Activated CD4-positive, alpha-beta T cell treated with anti-CD3 and anti-CD28 coated beads, Interleukin-2, amount 10 ng/mL, durations not matched to agents 24 days and 14 days (primary cell): ENCODE data around the gene RIF1. TPM values are rescaled to one million over a fixed set of nuclear protein-coding genes. Genes with fewer than 3 reads are reported as not detected.

ENCODE experiments used
- DNase-seq: peaks from one replicate; pipeline ENCODE4 v3.0.0; 2022
- H3K27ac Mint-ChIP-seq: one replicate; pipeline ENCODE4 v1.8.0; 2022; ENCODE audit warnings: mild to moderate bottlenecking, mixed read lengths
- H3K27me3 Mint-ChIP-seq: one replicate; pipeline ENCODE4 v1.8.0; 2022; ENCODE audit warnings: mixed read lengths
- H3K36me3 Mint-ChIP-seq: one replicate; pipeline ENCODE4 v1.8.0; 2022; ENCODE audit warnings: low read depth, mild to moderate bottlenecking, mixed read lengths
- H3K4me1 Mint-ChIP-seq: one replicate; pipeline ENCODE4 v1.8.0; 2021; ENCODE audit warnings: mixed read lengths
- H3K4me3 Mint-ChIP-seq: one replicate; pipeline ENCODE4 v1.8.0; 2022; ENCODE audit warnings: mild to moderate bottlenecking, moderate library complexity, mixed read lengths
- H3K9me3 Mint-ChIP-seq: one replicate; pipeline ENCODE4 v1.8.0; 2021; ENCODE audit warnings: mixed read lengths
- intact Hi-C: fragments of 100-400 bp; cut with micrococcal nuclease; formaldehyde crosslinking; loops from one replicate; pipeline ENCODE4 v1.15.1; 2023
- total RNA-seq: library from RNA; stranded (reverse); gene quantifications from 2 replicates; pipeline ENCODE4 v1.2.3, GENCODE V29; 2022

RIF1 gene, protein sequence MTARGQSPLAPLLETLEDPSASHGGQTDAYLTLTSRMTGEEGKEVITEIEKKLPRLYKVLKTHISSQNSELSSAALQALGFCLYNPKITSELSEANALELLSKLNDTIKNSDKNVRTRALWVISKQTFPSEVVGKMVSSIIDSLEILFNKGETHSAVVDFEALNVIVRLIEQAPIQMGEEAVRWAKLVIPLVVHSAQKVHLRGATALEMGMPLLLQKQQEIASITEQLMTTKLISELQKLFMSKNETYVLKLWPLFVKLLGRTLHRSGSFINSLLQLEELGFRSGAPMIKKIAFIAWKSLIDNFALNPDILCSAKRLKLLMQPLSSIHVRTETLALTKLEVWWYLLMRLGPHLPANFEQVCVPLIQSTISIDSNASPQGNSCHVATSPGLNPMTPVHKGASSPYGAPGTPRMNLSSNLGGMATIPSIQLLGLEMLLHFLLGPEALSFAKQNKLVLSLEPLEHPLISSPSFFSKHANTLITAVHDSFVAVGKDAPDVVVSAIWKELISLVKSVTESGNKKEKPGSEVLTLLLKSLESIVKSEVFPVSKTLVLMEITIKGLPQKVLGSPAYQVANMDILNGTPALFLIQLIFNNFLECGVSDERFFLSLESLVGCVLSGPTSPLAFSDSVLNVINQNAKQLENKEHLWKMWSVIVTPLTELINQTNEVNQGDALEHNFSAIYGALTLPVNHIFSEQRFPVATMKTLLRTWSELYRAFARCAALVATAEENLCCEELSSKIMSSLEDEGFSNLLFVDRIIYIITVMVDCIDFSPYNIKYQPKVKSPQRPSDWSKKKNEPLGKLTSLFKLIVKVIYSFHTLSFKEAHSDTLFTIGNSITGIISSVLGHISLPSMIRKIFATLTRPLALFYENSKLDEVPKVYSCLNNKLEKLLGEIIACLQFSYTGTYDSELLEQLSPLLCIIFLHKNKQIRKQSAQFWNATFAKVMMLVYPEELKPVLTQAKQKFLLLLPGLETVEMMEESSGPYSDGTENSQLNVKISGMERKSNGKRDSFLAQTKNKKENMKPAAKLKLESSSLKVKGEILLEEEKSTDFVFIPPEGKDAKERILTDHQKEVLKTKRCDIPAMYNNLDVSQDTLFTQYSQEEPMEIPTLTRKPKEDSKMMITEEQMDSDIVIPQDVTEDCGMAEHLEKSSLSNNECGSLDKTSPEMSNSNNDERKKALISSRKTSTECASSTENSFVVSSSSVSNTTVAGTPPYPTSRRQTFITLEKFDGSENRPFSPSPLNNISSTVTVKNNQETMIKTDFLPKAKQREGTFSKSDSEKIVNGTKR (N-terminal part only)
- 84.8 and 86.3 TPM in 2 replicates for total RNA-seq

- H3K36me3 Mint-ChIP-seq, result peaks cover 34% of the 10 kb centered on the region
- peak within 1 kb of the TSS; percentile 99 for H3K4me3 Mint-ChIP-seq
- H3K4me1 Mint-ChIP-seq, result peaks cover 21% of the 10 kb centered on the region
- H3K27me3 Mint-ChIP-seq, result peaks cover 5% of the 10 kb centered on the region
- intact Hi-C loops, result loop anchor here (1.0 kb wide), 2 partner anchors 120 to 149 kb away; partner anchors contain the start of gene RBM43
- H3K27ac Mint-ChIP-seq, result peak within 1 kb of the TSS; percentile 95
- DNase-seq, result peak; percentile 92
- peaks cover 4% of the 10 kb centered on the region for H3K9me3 Mint-ChIP-seq
These were observed at the start of gene RIF1 for GRCh38 chr2:151409601-151410484. TSS of gene RIF1 (plus strand) at chr2:151409902. CDS start at chr2:151410424, 522 bp downstream.

- Mint-ChIP-seq H3K4me3 (no peak overlapping the region), H3K4me1 (no peaks in the 10 kb centered on the region), H3K36me3 (no peaks in the 10 kb centered on the region), H3K27me3 (peaks cover 16% of the 10 kb centered on the region), H3K9me3 (no peaks in the 10 kb centered on the region), H3K27ac (no peak overlapping the region)
- intact Hi-C loops, result no loop called here
- DNase-seq, result no peak
These were observed 47.9 kb upstream of the RIF1 start for GRCh38 chr2:151361674-151362370.

DNA sequence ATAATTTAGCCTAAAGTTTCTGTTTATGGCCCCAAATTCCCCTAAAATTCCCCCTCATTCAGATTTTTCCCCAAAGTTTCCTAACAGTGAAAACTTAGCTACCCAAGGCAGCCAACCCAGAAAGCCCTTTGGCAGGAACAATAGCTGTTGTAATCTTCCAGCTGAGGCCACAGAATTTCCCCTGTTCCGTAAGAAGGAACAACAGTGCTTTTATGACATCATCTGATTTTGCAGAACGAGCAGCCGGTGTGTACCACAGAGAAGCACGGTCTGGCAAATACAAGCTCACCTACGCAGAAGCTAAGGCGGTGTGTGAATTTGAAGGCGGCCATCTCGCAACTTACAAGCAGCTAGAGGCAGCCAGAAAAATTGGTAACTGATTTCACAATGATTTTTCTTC lies 46.0 kb upstream of the RIF1 start:
- H3K27me3 Mint-ChIP-seq, result peaks cover 9% of the 10 kb centered on the region
- no peak for DNase-seq
- intact Hi-C loops, result no loop called here
- no peaks in the 10 kb centered on the region for H3K36me3 Mint-ChIP-seq
- no peaks in the 10 kb centered on the region for H3K4me1 Mint-ChIP-seq
- no peak overlapping the region for H3K27ac Mint-ChIP-seq
- no peak overlapping the region for H3K4me3 Mint-ChIP-seq
- no peaks in the 10 kb centered on the region for H3K9me3 Mint-ChIP-seq

DNA sequence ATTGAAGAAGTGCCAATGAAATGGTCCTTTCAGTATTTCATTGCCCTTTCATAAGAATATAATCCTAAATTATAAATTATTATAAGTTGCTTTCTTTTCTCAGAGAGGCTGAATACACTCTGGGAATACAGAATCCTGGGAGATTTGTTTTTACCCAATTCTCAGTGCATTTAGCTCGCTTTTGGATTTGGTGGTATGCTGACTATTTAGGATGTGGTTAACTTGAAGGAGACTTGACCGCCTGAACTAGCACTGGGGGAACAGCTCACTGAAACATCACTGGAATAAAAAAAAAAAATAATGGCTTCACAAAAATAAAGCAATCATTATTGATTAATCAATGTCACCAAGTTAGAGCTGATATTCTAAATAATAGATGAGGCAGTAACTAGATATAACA lies 42.1 kb upstream of the RIF1 start:
- no peak overlapping the region for H3K4me3 Mint-ChIP-seq
- H3K27me3 Mint-ChIP-seq, result peaks cover 8% of the 10 kb centered on the region
- no peaks in the 10 kb centered on the region for H3K9me3 Mint-ChIP-seq
- intact Hi-C loops, result no loop called here
- DNase-seq, result no peak
- H3K27ac Mint-ChIP-seq, result no peak overlapping the region
- no peaks in the 10 kb centered on the region for H3K4me1 Mint-ChIP-seq
- no peaks in the 10 kb centered on the region for H3K36me3 Mint-ChIP-seq

GRCh38 chr2:151374436-151374835 lies 35.3 kb upstream of the RIF1 start:
- Mint-ChIP-seq H3K9me3 (no peaks in the 10 kb centered on the region), H3K27ac (no peak overlapping the region)
- intact Hi-C loops, result no loop called here

GRCh38 chr2:151379169-151379568 lies 30.5 kb upstream of the RIF1 start:
- Mint-ChIP-seq H3K27me3 (peaks cover 5% of the 10 kb centered on the region), H3K4me1 (peaks cover 3% of the 10 kb centered on the region), H3K9me3 (no peaks in the 10 kb centered on the region), H3K36me3 (no peaks in the 10 kb centered on the region), H3K4me3 (no peak overlapping the region), H3K27ac (no peak overlapping the region)
- no peak for DNase-seq
- intact Hi-C loops, result no loop called here

More at GRCh38 chr2:151374436-151374835, 35.3 kb upstream of the RIF1 start:
- H3K4me1 Mint-ChIP-seq, result peaks cover 4% of the 10 kb centered on the region
- H3K27me3 Mint-ChIP-seq, result peaks cover 2% of the 10 kb centered on the region
- no peak overlapping the region for H3K4me3 Mint-ChIP-seq
- peak; percentile 14 for DNase-seq
- no peaks in the 10 kb centered on the region for H3K36me3 Mint-ChIP-seq

GRCh38 chr2:151380580-151381235 lies 29.0 kb upstream of the RIF1 start:
- H3K36me3 Mint-ChIP-seq, result no peaks in the 10 kb centered on the region
- no peak overlapping the region for H3K27ac Mint-ChIP-seq
- no peak for DNase-seq
- no peaks in the 10 kb centered on the region for H3K4me1 Mint-ChIP-seq
- H3K27me3 Mint-ChIP-seq, result peaks cover 8% of the 10 kb centered on the region
- no peak overlapping the region for H3K4me3 Mint-ChIP-seq
- H3K9me3 Mint-ChIP-seq, result no peaks in the 10 kb centered on the region
- intact Hi-C loops, result no loop called here

- intact Hi-C loops, result no loop called here
- Mint-ChIP-seq H3K27me3 (peaks cover 8% of the 10 kb centered on the region), H3K4me3 (no peak overlapping the region)
These were observed 28.4 kb upstream of the RIF1 start for GRCh38 chr2:151381266-151381665.

GRCh38 chr2:151388011-151388410 lies 21.7 kb upstream of the RIF1 start:
- H3K4me3 Mint-ChIP-seq, result no peak overlapping the region
- peaks cover 5% of the 10 kb centered on the region for H3K9me3 Mint-ChIP-seq
- H3K27me3 Mint-ChIP-seq, result peaks cover 7% of the 10 kb centered on the region
- intact Hi-C loops, result no loop called here
- H3K4me1 Mint-ChIP-seq, result peaks cover 3% of the 10 kb centered on the region
- H3K36me3 Mint-ChIP-seq, result no peaks in the 10 kb centered on the region
- no peak for DNase-seq
- no peak overlapping the region for H3K27ac Mint-ChIP-seq

More at GRCh38 chr2:151381266-151381665, 28.4 kb upstream of the RIF1 start:
- H3K27ac Mint-ChIP-seq, result no peak overlapping the region
- no peak for DNase-seq
- H3K36me3 Mint-ChIP-seq, result no peaks in the 10 kb centered on the region
- H3K4me1 Mint-ChIP-seq, result no peaks in the 10 kb centered on the region
- H3K9me3 Mint-ChIP-seq, result no peaks in the 10 kb centered on the region

GRCh38 chr2:151391436-151391835 lies 18.3 kb upstream of the RIF1 start:
- no peaks in the 10 kb centered on the region for H3K36me3 Mint-ChIP-seq

DNA sequence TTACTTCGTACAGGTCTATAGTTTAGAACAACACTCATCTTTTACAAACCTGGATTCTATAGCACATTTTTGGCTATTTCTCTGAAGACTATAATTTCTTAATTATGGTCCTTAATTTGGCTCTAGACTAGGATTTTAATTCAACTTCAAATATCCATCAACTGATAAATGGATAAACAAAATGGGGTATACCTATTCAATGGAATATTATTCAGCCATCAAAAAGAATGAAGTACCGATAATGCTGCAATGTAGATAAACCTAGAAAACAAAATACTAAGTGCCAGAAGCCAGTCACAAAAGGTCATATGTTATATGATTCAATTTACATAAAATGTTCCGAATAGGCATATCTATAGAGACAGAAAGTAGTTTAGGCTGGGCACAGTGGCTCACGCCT lies 15.2 kb upstream of the RIF1 start:
- no peak overlapping the region for H3K4me3 Mint-ChIP-seq

More at GRCh38 chr2:151391436-151391835, 18.3 kb upstream of the RIF1 start:
- Mint-ChIP-seq H3K27ac (no peak overlapping the region), H3K4me1 (peaks cover 3% of the 10 kb centered on the region), H3K9me3 (peaks cover 9% of the 10 kb centered on the region), H3K4me3 (no peak overlapping the region), H3K27me3 (peaks cover 3% of the 10 kb centered on the region)
- DNase-seq, result no peak
- intact Hi-C loops, result no loop called here

More for the DNA sequence above, 15.2 kb upstream of the RIF1 start:
- Mint-ChIP-seq H3K27ac (no peak overlapping the region), H3K27me3 (peaks cover 5% of the 10 kb centered on the region), H3K4me1 (peaks cover 3% of the 10 kb centered on the region), H3K9me3 (peaks cover 9% of the 10 kb centered on the region), H3K36me3 (no peaks in the 10 kb centered on the region)
- DNase-seq, result no peak
- intact Hi-C loops, result no loop called here
